ENCODE measurements around the gene TSPAN33.

TSPAN33 gene

DNA sequence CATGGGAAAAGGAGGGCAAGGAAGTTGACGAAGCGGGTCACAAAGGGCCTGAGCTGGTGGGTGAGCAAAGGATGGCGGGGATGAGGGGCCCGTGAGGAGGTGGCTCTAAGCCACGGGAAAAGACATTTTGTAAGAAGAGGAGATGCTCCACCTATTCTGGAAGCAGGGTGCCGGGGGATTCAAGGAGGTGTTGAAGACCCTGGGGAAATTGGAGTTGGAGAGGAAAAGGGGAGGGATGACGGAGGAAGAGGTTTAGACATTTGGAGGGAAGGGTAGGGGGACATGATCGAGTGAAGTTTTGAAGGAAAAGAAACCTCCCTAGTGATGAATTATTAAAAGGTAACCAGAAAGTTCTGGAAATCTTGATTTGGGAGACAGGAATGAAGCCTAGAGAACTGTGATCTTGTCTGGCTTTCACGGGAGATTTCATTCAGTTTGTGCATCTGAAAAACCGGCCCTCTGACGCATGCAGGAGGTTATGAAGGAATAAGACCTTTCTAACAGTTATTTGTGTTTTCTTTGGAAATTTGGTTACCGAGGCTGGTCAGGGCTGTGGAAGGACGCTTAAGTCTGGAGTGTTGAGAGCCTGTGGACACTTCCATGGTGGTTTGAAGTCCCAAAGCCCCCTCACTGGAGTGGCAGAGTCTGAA is 45.3 kb downstream of the TSPAN33 start:
- H3K27ac ChIP-seq = no peak overlapping the region
- no peaks in the 10 kb centered on the region for H3K9me3 ChIP-seq (ENCODE audit: control insufficient read depth, low read length)
- no peak overlapping the region for H3K9ac ChIP-seq
- peaks cover 7% of the 10 kb centered on the region for H3K4me1 ChIP-seq
- H3K36me3 ChIP-seq (ENCODE audit: control insufficient read depth, insufficient read depth, low read length) = no peaks in the 10 kb centered on the region
- H3K27me3 ChIP-seq (ENCODE audit: control insufficient read depth, insufficient read depth, low read length) = no peaks in the 10 kb centered on the region
- H2AFZ ChIP-seq = peak overlapping the region; percentile 84
- H3K4me3 ChIP-seq (ENCODE audit: low read depth, low read length) = peak overlapping the region; percentile 72
- peak overlapping the region; percentile 79 for H3K4me2 ChIP-seq (ENCODE audit: low read length)
- TF ChIP-seq, protein P1, sequence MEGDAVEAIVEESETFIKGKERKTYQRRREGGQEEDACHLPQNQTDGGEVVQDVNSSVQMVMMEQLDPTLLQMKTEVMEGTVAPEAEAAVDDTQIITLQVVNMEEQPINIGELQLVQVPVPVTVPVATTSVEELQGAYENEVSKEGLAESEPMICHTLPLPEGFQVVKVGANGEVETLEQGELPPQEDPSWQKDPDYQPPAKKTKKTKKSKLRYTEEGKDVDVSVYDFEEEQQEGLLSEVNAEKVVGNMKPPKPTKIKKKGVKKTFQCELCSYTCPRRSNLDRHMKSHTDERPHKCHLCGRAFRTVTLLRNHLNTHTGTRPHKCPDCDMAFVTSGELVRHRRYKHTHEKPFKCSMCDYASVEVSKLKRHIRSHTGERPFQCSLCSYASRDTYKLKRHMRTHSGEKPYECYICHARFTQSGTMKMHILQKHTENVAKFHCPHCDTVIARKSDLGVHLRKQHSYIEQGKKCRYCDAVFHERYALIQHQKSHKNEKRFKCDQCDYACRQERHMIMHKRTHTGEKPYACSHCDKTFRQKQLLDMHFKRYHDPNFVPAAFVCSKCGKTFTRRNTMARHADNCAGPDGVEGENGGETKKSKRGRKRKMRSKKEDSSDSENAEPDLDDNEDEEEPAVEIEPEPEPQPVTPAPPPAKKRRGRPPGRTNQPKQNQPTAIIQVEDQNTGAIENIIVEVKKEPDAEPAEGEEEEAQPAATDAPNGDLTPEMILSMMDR (IDR thresholded peaks at IDR 0.05) = no peak
- H3K79me2 ChIP-seq = peaks cover 5% of the 10 kb centered on the region

DNA sequence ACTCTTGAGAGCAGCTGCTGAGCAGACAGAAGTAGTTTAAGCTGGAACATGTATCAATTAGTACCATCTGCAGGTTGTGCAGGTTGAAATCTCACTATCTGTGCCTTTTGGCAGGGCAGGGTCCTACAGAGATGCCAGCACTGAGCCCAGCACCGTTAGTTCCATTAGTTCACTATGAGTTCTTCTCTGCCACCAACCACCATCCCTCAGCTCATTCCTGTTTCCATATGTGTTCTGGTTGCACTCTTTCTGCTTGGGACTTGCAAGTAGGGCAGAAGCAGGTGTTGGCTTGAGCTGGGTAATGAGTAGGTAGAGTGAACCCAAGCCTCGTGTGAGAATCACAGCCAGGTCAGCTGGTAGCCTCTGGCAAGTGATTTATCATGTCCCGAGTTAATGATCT is 46.8 kb downstream of the TSPAN33 start:
- H3K9ac ChIP-seq = no peak overlapping the region
- H2AFZ ChIP-seq = no peak overlapping the region

DNA sequence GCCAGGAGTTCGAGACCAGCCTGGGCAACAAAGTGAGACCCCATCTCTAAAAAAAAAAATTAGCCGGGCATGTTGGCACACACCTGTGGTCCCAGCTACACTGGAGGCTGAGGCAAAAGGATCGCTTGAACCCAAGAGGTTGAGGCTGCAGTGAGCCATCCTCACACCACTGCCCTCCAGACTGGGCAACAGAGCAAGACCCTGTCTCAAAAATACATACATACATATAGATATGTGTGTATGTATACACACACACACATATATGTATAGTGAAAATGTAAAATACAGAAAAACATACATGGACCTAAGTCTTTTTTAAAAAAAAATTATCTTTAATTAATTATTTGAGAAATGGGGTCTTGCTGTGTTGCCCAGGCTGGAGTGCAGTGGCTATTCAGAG is 49.4 kb downstream of the TSPAN33 start:
- H3K79me2 ChIP-seq = peaks cover 5% of the 10 kb centered on the region
- peaks cover 7% of the 10 kb centered on the region for H3K4me1 ChIP-seq
- TF ChIP-seq, protein P1 (IDR thresholded peaks at IDR 0.05) = no peak
- no peaks in the 10 kb centered on the region for H3K36me3 ChIP-seq (ENCODE audit: control insufficient read depth, insufficient read depth, low read length)
- H2AFZ ChIP-seq = no peak overlapping the region
- no peaks in the 10 kb centered on the region for H3K27me3 ChIP-seq (ENCODE audit: control insufficient read depth, insufficient read depth, low read length)
- no peak overlapping the region for H3K4me2 ChIP-seq (ENCODE audit: low read length)
- H3K9me3 ChIP-seq (ENCODE audit: control insufficient read depth, low read length) = no peaks in the 10 kb centered on the region
- no peak overlapping the region for H3K27ac ChIP-seq
- no peak overlapping the region for H3K9ac ChIP-seq
- H3K4me3 ChIP-seq (ENCODE audit: low read depth, low read length) = no peak overlapping the region

More for the DNA sequence above, 46.8 kb downstream of the TSPAN33 start:
- H3K9me3 ChIP-seq (ENCODE audit: control insufficient read depth, low read length) = no peaks in the 10 kb centered on the region
- TF ChIP-seq, protein P1 (IDR thresholded peaks at IDR 0.05) = no peak
- H3K4me1 ChIP-seq = peaks cover 7% of the 10 kb centered on the region
- H3K36me3 ChIP-seq (ENCODE audit: control insufficient read depth, insufficient read depth, low read length) = no peaks in the 10 kb centered on the region
- H3K27me3 ChIP-seq (ENCODE audit: control insufficient read depth, insufficient read depth, low read length) = no peaks in the 10 kb centered on the region
- peaks cover 5% of the 10 kb centered on the region for H3K79me2 ChIP-seq
- no peak overlapping the region for H3K4me3 ChIP-seq (ENCODE audit: low read depth, low read length)
- no peak overlapping the region for H3K27ac ChIP-seq
- H3K4me2 ChIP-seq (ENCODE audit: low read length) = no peak overlapping the region

DNA sequence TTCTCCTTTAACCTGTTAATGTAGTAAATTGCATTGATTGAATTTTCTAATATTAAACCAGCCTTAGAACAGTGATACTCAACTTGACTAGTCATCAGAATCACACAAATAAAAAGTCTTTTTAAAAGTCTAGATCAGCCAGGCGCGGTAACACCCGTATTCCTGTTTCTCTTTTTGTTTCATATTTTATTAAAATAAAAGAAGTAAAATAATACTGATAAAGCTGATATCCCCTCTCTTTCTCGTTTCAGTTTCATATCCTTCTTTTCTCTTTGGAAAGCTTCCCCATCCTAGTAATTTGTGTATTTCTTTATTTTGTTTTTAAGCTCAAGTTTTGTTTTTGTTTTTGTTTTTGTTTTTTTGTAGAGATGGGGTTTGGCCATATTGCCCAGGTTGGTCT is 53.3 kb downstream of the TSPAN33 start:
- no peaks in the 10 kb centered on the region for H3K9me3 ChIP-seq (ENCODE audit: control insufficient read depth, low read length)
- H3K36me3 ChIP-seq (ENCODE audit: control insufficient read depth, insufficient read depth, low read length) = no peaks in the 10 kb centered on the region
- no peaks in the 10 kb centered on the region for H3K4me1 ChIP-seq
- TF ChIP-seq, protein P1 (IDR thresholded peaks at IDR 0.05) = no peak
- no peaks in the 10 kb centered on the region for H3K79me2 ChIP-seq
- no peak overlapping the region for H3K9ac ChIP-seq
- H3K27me3 ChIP-seq (ENCODE audit: control insufficient read depth, insufficient read depth, low read length) = no peaks in the 10 kb centered on the region
- no peak overlapping the region for H3K4me3 ChIP-seq (ENCODE audit: low read depth, low read length)
- no peak overlapping the region for H3K27ac ChIP-seq
- no peak overlapping the region for H3K4me2 ChIP-seq (ENCODE audit: low read length)
- no peak overlapping the region for H2AFZ ChIP-seq

DNA sequence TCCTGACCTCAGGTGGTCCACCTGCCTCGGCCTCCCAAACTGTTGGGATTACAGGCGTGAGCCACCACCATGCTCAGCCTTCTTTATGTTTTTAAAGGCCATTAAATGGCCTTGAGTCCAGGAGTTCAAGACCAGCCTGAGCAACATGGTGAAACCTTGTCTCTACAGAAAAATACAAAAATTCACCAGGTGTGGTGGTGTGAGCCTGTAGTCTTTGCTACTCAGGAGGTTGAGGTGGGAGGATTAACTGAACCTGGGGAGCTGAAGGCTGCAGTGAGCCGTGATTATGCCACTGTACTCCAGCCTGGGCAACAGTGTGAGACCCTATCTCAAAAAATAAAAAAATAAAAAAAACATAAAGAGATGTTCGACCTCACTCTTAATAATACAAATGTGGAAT is 54.9 kb downstream of the TSPAN33 start:
- Histone ChIP-seq H2AFZ (no peak overlapping the region), H3K27ac (no peak overlapping the region), H3K4me1 (no peaks in the 10 kb centered on the region), H3K79me2 (no peaks in the 10 kb centered on the region), H3K4me3 (ENCODE audit: low read depth, low read length) (no peak overlapping the region), H3K9ac (no peak overlapping the region), H3K9me3 (ENCODE audit: control insufficient read depth, low read length) (no peaks in the 10 kb centered on the region), H3K4me2 (ENCODE audit: low read length) (no peak overlapping the region), H3K27me3 (ENCODE audit: control insufficient read depth, insufficient read depth, low read length) (no peaks in the 10 kb centered on the region), H3K36me3 (ENCODE audit: control insufficient read depth, insufficient read depth, low read length) (no peaks in the 10 kb centered on the region)
- TF ChIP-seq, protein P1 (IDR thresholded peaks at IDR 0.05) = no peak

Data from parathyroid adenoma (tissue), 2 donors.